Activated CD4-positive, CD25-positive, alpha-beta regulatory T cell treated with anti-CD3 and anti-CD28 coated beads, Interleukin-2, amount 50 U/mL, for 24 hours (primary cell): Measurements from ENCODE around the gene CYP1A1.

ENCODE experiments used
- ATAC-seq, 2 donors: fragments of 150-1000 bp; cut with Tn5 transposase; one replicate each; pipeline ENCODE4 v1.10.0; 2021; ENCODE audit warnings: mild to moderate bottlenecking in 1 of 2, moderate library complexity in 1 of 2

The CYP1A1 gene

GRCh38 chr15:74683758-74684157 is 41.6 kb downstream of the CYP1A1 start:
- no peak for ATAC-seq

GRCh38 chr15:74682954-74683353 is 42.4 kb downstream of the CYP1A1 start:
- peak in 1 of 2 donors; percentile 36 for ATAC-seq

GRCh38 chr15:74680456-74680855 is 44.9 kb downstream of the CYP1A1 start:
- ATAC-seq = no peak

- ATAC-seq = no peak
Observed at GRCh38 chr15:74676801-74677200, 48.5 kb downstream of the CYP1A1 start.

GRCh38 chr15:74674161-74674560 is 51.2 kb downstream of the CYP1A1 start:
- no peak for ATAC-seq

- no peak for ATAC-seq
Observed at GRCh38 chr15:74669627-74670026, 55.7 kb downstream of the CYP1A1 start.
